Stomach (tissue), 4 donors: ENCODE measurements around the gene MLEC.

Source experiments
- CTCF ChIP-seq, 7 experiments: fragments of 450-650 bp in 4 of 7; fragments of 200-600 bp in 3 of 7; sonication (generic) in 3 of 7; IDR thresholded peaks; one replicate each; pipeline ENCODE4 v1.5.1; 2016 to 2019; ENCODE audit warnings: antibody characterized with exemption in 7 of 7, control low read depth in 2 of 7, mild to moderate bottlenecking in 1 of 7
- EP300 ChIP-seq: sonication (generic); formaldehyde crosslinking; IDR thresholded peaks from one replicate; pipeline ENCODE4 v1.6.1; 2017; ENCODE audit warnings: antibody characterized with exemption
- POLR2A ChIP-seq, 4 donors: fragments of 450-650 bp; IDR thresholded peaks; one replicate each; pipeline ENCODE4 v1.6.1; 2016; ENCODE audit warnings: antibody characterized with exemption in 4 of 4, control low read depth in 2 of 4, mild to moderate bottlenecking in 1 of 4, moderate library complexity in 1 of 4

- TF ChIP-seq CTCF (IDR thresholded peaks at IDR 0.05) (no peak), POLR2A (IDR thresholded peaks at IDR 0.05) (no peak), EP300 (no peak)
These were observed 51.5 kb downstream of the MLEC start for GRCh38 chr12:120738252-120739030.
